Neural cell (in vitro differentiated cells): ENCODE data around the gene CDKAL1. TPM values are rescaled to one million over a fixed set of nuclear protein-coding genes. Genes with fewer than 3 reads are reported as not detected.

ENCODE experiments used
- H2AFZ ChIP-seq: fragments of 200-600, 300-800 bp; sonication (generic), shearing (Covaris generic); 2 replicates; pipeline ENCODE4 v1.6.0; 2014; ENCODE audit warnings: low read depth, mild to moderate bottlenecking, antibody characterized with exemption, low read length, moderate library complexity
- H3F3A ChIP-seq: fragments of 200-600 bp; shearing (Covaris generic); 2 replicates; pipeline ENCODE4 v1.6.1; 2016; ENCODE audit warnings: mild to moderate bottlenecking, moderate library complexity, mixed read lengths, antibody characterized with exemption, low read length; ENCODE audit not compliant: insufficient read depth, poor library complexity, severe bottlenecking
- H3K27ac ChIP-seq: fragments of 200-600, 300-800 bp; sonication (generic), shearing (Covaris generic); 2 replicates; pipeline ENCODE4 v1.5.1; 2014; ENCODE audit warnings: mild to moderate bottlenecking, low read length, moderate library complexity
- H3K27me3 ChIP-seq: fragments of 300-800, 200-600 bp; sonication (generic), shearing (Covaris generic); 2 replicates; pipeline ENCODE4 v1.6.0; 2014; ENCODE audit warnings: mild to moderate bottlenecking, low read depth, low read length, moderate library complexity; ENCODE audit not compliant: insufficient read depth
- H3K36me3 ChIP-seq: fragments of 300-800, 200-600 bp; sonication (generic), shearing (Covaris generic); 2 replicates; pipeline ENCODE4 v1.5.1; 2014; ENCODE audit warnings: mild to moderate bottlenecking, antibody characterized with exemption, low read length, moderate library complexity; ENCODE audit not compliant: insufficient read depth
- H3K4me2 ChIP-seq: fragments of 300-800, 200-600 bp; sonication (generic), shearing (Covaris generic); 2 replicates; pipeline ENCODE4 v1.6.0; 2014; ENCODE audit warnings: mild to moderate bottlenecking, low read length
- H3K4me3 ChIP-seq: fragments of 300-800, 200-600 bp; sonication (generic), shearing (Covaris generic); 2 replicates; pipeline ENCODE4 v1.5.1; 2014; ENCODE audit warnings: mild to moderate bottlenecking, low read length, moderate library complexity
- H3K79me2 ChIP-seq: fragments of 200-600 bp; shearing (Covaris generic); replicated peaks from 2 replicates; pipeline ENCODE4 v1.6.0; 2014; ENCODE audit warnings: mild to moderate bottlenecking, low read length, moderate library complexity; ENCODE audit not compliant: insufficient read depth
- H3K9ac ChIP-seq: fragments of 300-800, 200-600 bp; sonication (generic), shearing (Covaris generic); 2 replicates; pipeline ENCODE4 v1.6.1; 2016; ENCODE audit warnings: mild to moderate bottlenecking, low read length, mixed read lengths
- H3K9me2 ChIP-seq: fragments of 200-600 bp; shearing (Covaris generic); 2 replicates; pipeline ENCODE4 v1.6.1; 2016; ENCODE audit warnings: mild to moderate bottlenecking, low read length, mixed read lengths; ENCODE audit not compliant: insufficient read depth
- H3K9me3 ChIP-seq: fragments of 200-600, 300-800 bp; sonication (generic), shearing (Covaris generic); 2 replicates; pipeline ENCODE4 v1.6.1; 2016; ENCODE audit warnings: mild to moderate bottlenecking, mixed run types, low read length, moderate library complexity, mixed read lengths
- H4K20me1 ChIP-seq: fragments of 200-600 bp; shearing (Covaris generic); 2 replicates; pipeline ENCODE4 v1.6.1; 2016; ENCODE audit warnings: mild to moderate bottlenecking, mixed run types; ENCODE audit not compliant: insufficient read depth
- CTCF ChIP-seq: fragments of 450-650 bp; IDR thresholded peaks from 2 replicates; pipeline ENCODE4 v1.5.1; 2014; ENCODE audit warnings: antibody characterized with exemption, mild to moderate bottlenecking, moderate library complexity; ENCODE audit not compliant: poor library complexity, severe bottlenecking
- EP300 ChIP-seq: fragments of 450-650 bp; conservative IDR thresholded peaks from 2 replicates; pipeline ENCODE4 v1.6.1; 2014; ENCODE audit warnings: antibody characterized with exemption, mild to moderate bottlenecking, moderate library complexity; ENCODE audit not compliant: poor library complexity, severe bottlenecking
- EZH2 ChIP-seq: fragments of 200-600, 300-800 bp; shearing (Covaris generic), sonication (generic); IDR thresholded peaks from 2 replicates; pipeline ENCODE4 v1.6.1; 2014; ENCODE audit warnings: antibody characterized with exemption, low read length, borderline replicate concordance, mild to moderate bottlenecking; ENCODE audit not compliant: insufficient read depth, poor library complexity, severe bottlenecking
- MXI1 ChIP-seq: fragments of 450-650 bp; conservative IDR thresholded peaks from 2 replicates; pipeline ENCODE4 v1.6.1; 2014; ENCODE audit warnings: antibody characterized with exemption, mild to moderate bottlenecking; ENCODE audit not compliant: poor library complexity, severe bottlenecking
- POLR2AphosphoS5 ChIP-seq: IDR thresholded peaks from 2 replicates; pipeline ENCODE4 v1.6.1; 2012
- RAD21 ChIP-seq: fragments of 450-650 bp; conservative IDR thresholded peaks from 2 replicates; pipeline ENCODE4 v1.6.1; 2014; ENCODE audit warnings: antibody characterized with exemption, mild to moderate bottlenecking, moderate library complexity
- REST ChIP-seq: IDR thresholded peaks from 2 replicates; pipeline ENCODE4 v1.6.1; 2012; ENCODE audit warnings: borderline replicate concordance
- SMC3 ChIP-seq: fragments of 450-650 bp; conservative IDR thresholded peaks from 2 replicates; pipeline ENCODE4 v1.6.1; 2014; ENCODE audit warnings: antibody characterized with exemption, mild to moderate bottlenecking, moderate library complexity; ENCODE audit not compliant: poor library complexity
- TAF1 ChIP-seq: IDR thresholded peaks from 2 replicates; pipeline ENCODE4 v1.6.1; 2012; ENCODE audit warnings: low read depth
- polyA plus RNA-seq: library from polyadenylated mRNA; depleted of rRNA; stranded (reverse); fragments of >200 nt; gene quantifications from 2 replicates; pipeline ENCODE4 v1.2.3, GENCODE V29; 2014

CDKAL1 gene
- polyA plus RNA-seq, 1 donor from 2014 or later = 10.7 TPM

GRCh38 chr6:20703049-20703448 lies 168.8 kb downstream of the CDKAL1 start:
- Histone ChIP-seq H3K27me3 (no peaks in the 10 kb centered on the region), H3F3A (no peaks in the 10 kb centered on the region), H3K4me3 (no peak overlapping the region), H2AFZ (no peak overlapping the region), H3K9me2 (no peaks in the 10 kb centered on the region), H4K20me1 (no peaks in the 10 kb centered on the region), H3K79me2 (no peaks in the 10 kb centered on the region), H3K27ac (no peak overlapping the region), H3K9me3 (no peaks in the 10 kb centered on the region), H3K9ac (no peak overlapping the region), H3K4me2 (no peak overlapping the region), H3K36me3 (no peaks in the 10 kb centered on the region)
- TF ChIP-seq MXI1 (no peak), SMC3 (no peak), EP300 (no peak), RAD21 (no peak), REST (no peak), POLR2AphosphoS5 (no peak)

- no peak overlapping the region for H3K4me3 ChIP-seq
- H3K79me2 ChIP-seq = no peaks in the 10 kb centered on the region
- H3K9me3 ChIP-seq = no peaks in the 10 kb centered on the region
- H3K27ac ChIP-seq = no peak overlapping the region
- H3K27me3 ChIP-seq = no peaks in the 10 kb centered on the region
- no peak overlapping the region for H2AFZ ChIP-seq
- H3F3A ChIP-seq = no peaks in the 10 kb centered on the region
- no peaks in the 10 kb centered on the region for H3K36me3 ChIP-seq
- H4K20me1 ChIP-seq = no peaks in the 10 kb centered on the region
- H3K9me2 ChIP-seq = no peaks in the 10 kb centered on the region
- no peak for TF ChIP-seq EP300
- TF ChIP-seq REST = no peak
- TF ChIP-seq RAD21 = no peak
- TF ChIP-seq SMC3 = no peak
- no peak for TF ChIP-seq EZH2
- no peak for TF ChIP-seq POLR2AphosphoS5
- no peak for TF ChIP-seq MXI1
- no peak for TF ChIP-seq TAF1
- no peak for TF ChIP-seq CTCF
- no peak overlapping the region for H3K4me2 ChIP-seq
- no peak overlapping the region for H3K9ac ChIP-seq
These were observed 170.2 kb downstream of the CDKAL1 start for GRCh38 chr6:20704325-20705025.
